HUES6 (cell line): Measurements from ENCODE around the gene DLG1.

Experiments
- H3K27ac ChIP-seq: 2 replicates; pipeline ENCODE4 v1.7.0; 2013; ENCODE audit warnings: low read depth, mild to moderate bottlenecking, low read length, inconsistent platforms
- H3K27me3 ChIP-seq: 2 replicates; pipeline ENCODE4 v1.6.1; 2013; ENCODE audit warnings: low read length; ENCODE audit not compliant: control insufficient read depth, insufficient read depth
- H3K36me3 ChIP-seq: 2 replicates; pipeline ENCODE4 v1.6.1; 2013; ENCODE audit warnings: low read length; ENCODE audit not compliant: control insufficient read depth, insufficient read depth
- H3K4me1 ChIP-seq: 2 replicates; pipeline ENCODE4 v1.6.1; 2013; ENCODE audit warnings: low read length; ENCODE audit not compliant: control insufficient read depth, insufficient read depth
- H3K4me3 ChIP-seq: 2 replicates; pipeline ENCODE4 v1.5.1; 2013; ENCODE audit warnings: low read depth, low read length
- H3K9ac ChIP-seq: one replicate; pipeline ENCODE4 v1.6.1; 2013; ENCODE audit warnings: mild to moderate bottlenecking, low read length
- H3K9me3 ChIP-seq: 2 replicates; pipeline ENCODE4 v1.6.1; 2013; ENCODE audit warnings: low read depth, low read length; ENCODE audit not compliant: control insufficient read depth, insufficient read depth

DLG1 gene

GRCh38 chr3:197337214-197337613 lies 38.8 kb upstream of the DLG1 start:
- H3K27me3 ChIP-seq: no peaks in the 10 kb centered on the region
- H3K4me1 ChIP-seq: peaks cover 20% of the 10 kb centered on the region
- no peaks in the 10 kb centered on the region for H3K36me3 ChIP-seq
- H3K27ac ChIP-seq: no peak overlapping the region
- no peaks in the 10 kb centered on the region for H3K9me3 ChIP-seq
- H3K4me3 ChIP-seq: no peak overlapping the region
- H3K9ac ChIP-seq: no peak overlapping the region

- Histone ChIP-seq H3K27me3 (no peaks in the 10 kb centered on the region), H3K36me3 (no peaks in the 10 kb centered on the region), H3K27ac (no peak overlapping the region), H3K4me3 (no peak overlapping the region), H3K4me1 (peaks cover 20% of the 10 kb centered on the region), H3K9me3 (no peaks in the 10 kb centered on the region), H3K9ac (no peak overlapping the region)
These were observed 37.9 kb upstream of the DLG1 start for GRCh38 chr3:197336348-197336747.

DNA sequence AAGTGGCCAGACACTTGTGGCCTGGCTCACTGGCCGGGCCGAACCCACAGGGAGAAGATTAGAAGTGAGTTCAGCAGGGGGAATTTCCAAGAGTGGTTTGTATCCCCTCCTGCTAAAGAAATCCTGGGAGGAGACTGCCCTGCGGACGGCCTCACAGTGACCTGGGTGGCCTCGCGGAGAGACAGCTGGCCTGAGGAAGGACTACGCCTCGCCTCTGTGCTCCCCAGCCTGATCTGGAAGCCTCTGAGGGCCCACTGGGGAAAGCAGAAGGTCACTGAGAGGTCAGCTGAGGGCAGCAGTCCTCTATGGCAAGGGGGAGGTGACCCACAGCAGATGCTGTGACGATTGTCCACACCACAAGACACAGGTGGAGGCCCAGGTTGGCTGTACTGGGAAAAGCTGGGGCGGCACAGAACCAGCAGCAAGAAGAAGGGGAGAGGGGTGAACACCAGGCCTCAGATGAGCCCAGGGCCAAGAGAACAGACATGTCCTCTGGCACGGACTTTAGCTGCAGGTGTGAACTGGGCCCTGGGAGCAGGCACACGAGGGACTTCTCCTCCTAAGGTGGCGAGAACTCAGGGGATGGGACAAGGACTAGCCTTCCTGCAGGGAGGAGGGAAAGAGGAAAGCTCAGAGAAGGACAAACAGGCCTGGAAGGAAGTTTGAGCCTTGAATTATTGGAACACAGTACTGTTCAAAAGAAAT lies 37.2 kb upstream of the DLG1 start:
- Histone ChIP-seq H3K4me3 (no peak overlapping the region), H3K4me1 (peaks cover 20% of the 10 kb centered on the region), H3K36me3 (no peaks in the 10 kb centered on the region), H3K9ac (no peak overlapping the region), H3K9me3 (no peaks in the 10 kb centered on the region), H3K27ac (no peak overlapping the region), H3K27me3 (no peaks in the 10 kb centered on the region)

GRCh38 chr3:197333901-197334639 lies 35.7 kb upstream of the DLG1 start:
- H3K27me3 ChIP-seq: no peaks in the 10 kb centered on the region
- no peak overlapping the region for H3K9ac ChIP-seq
- peaks cover 9% of the 10 kb centered on the region for H3K4me1 ChIP-seq
- no peak overlapping the region for H3K4me3 ChIP-seq
- H3K27ac ChIP-seq: no peak overlapping the region
- H3K36me3 ChIP-seq: no peaks in the 10 kb centered on the region
- no peaks in the 10 kb centered on the region for H3K9me3 ChIP-seq

DNA sequence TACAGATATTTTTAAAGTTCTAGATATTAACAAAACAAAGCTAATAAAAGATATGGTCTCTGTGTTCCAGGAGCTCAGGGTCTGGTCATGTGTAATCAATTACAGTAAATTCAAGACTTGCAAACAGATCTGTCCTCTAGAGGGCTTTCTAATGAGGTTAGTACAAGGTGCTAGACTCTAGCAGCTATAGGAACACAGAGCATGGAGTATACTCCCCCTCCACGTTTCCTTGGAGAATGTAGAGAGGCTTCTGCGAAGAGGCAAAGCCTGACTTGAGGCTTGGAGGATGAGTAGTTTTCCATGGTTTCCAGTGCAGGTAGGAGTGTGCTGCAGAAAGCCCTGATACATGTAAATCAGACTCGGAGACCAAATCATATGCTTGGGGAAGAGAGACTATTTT lies 32.7 kb upstream of the DLG1 start:
- Histone ChIP-seq H3K27me3 (no peaks in the 10 kb centered on the region), H3K27ac (no peak overlapping the region), H3K4me1 (peaks cover 9% of the 10 kb centered on the region)

GRCh38 chr3:197329382-197329781 lies 31.0 kb upstream of the DLG1 start:
- Histone ChIP-seq H3K36me3 (no peaks in the 10 kb centered on the region), H3K4me3 (no peak overlapping the region), H3K9ac (no peak overlapping the region), H3K9me3 (no peaks in the 10 kb centered on the region), H3K4me1 (peaks cover 8% of the 10 kb centered on the region), H3K27me3 (no peaks in the 10 kb centered on the region), H3K27ac (no peak overlapping the region)

More for the DNA sequence above, 32.7 kb upstream of the DLG1 start:
- Histone ChIP-seq H3K4me3 (no peak overlapping the region), H3K9me3 (no peaks in the 10 kb centered on the region), H3K9ac (no peak overlapping the region), H3K36me3 (no peaks in the 10 kb centered on the region)

- Histone ChIP-seq H3K36me3 (no peaks in the 10 kb centered on the region), H3K27ac (no peak overlapping the region), H3K4me3 (no peak overlapping the region), H3K27me3 (no peaks in the 10 kb centered on the region), H3K4me1 (no peaks in the 10 kb centered on the region), H3K9ac (no peak overlapping the region), H3K9me3 (no peaks in the 10 kb centered on the region)
These were observed 29.8 kb upstream of the DLG1 start for GRCh38 chr3:197328198-197328597.

DNA sequence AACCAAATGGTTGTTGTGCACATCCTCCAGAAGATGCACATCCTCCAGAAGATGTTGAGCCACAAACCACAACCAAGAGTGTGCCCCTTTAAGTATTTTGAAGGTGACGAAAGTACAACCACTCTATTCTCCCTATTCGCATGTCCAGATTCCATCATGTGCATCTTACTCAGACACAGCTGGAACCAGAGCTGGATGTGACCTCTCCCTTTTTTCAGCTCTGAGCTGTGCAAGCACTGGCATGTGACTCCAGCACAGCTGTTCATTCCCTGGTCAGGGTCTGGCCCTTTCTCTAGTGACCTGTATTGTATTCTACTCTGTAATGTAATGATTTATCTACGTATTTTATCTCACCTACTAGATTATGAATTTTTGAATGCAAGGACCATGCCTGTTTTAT lies 29.3 kb upstream of the DLG1 start:
- Histone ChIP-seq H3K36me3 (no peaks in the 10 kb centered on the region), H3K9me3 (no peaks in the 10 kb centered on the region), H3K4me1 (no peaks in the 10 kb centered on the region), H3K27ac (no peak overlapping the region), H3K9ac (no peak overlapping the region), H3K4me3 (no peak overlapping the region), H3K27me3 (no peaks in the 10 kb centered on the region)

GRCh38 chr3:197325773-197326172 lies 27.4 kb upstream of the DLG1 start:
- H3K9ac ChIP-seq: no peak overlapping the region
- H3K27ac ChIP-seq: no peak overlapping the region
- no peaks in the 10 kb centered on the region for H3K27me3 ChIP-seq
- H3K36me3 ChIP-seq: no peaks in the 10 kb centered on the region
- H3K4me3 ChIP-seq: no peak overlapping the region
- H3K4me1 ChIP-seq: no peaks in the 10 kb centered on the region
- peaks cover 6% of the 10 kb centered on the region; the same call in 1 of the 2 replicates for H3K9me3 ChIP-seq

DNA sequence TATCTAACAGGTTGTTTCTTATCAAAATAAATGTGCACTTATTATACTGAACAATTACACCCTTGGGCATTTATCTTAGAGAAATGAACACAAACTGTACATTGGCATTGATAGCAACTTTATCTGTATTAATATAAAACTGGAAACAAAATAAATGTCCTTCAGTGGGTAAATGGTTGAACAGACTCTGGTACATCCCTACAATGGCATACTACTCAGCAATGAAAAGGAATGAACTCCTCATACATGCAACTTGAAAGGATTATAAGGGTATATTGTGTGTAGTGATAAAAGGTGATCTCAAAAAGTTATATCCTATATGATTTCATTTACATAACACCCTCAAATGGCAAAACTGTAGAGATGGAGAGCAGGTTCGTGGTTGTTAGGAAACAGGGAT lies 23.7 kb upstream of the DLG1 start:
- Histone ChIP-seq H3K36me3 (no peaks in the 10 kb centered on the region), H3K9ac (no peak overlapping the region), H3K4me1 (peaks cover 8% of the 10 kb centered on the region; the same call in 1 of the 2 replicates), H3K27me3 (no peaks in the 10 kb centered on the region), H3K27ac (no peak overlapping the region), H3K4me3 (no peak overlapping the region), H3K9me3 (peaks cover 16% of the 10 kb centered on the region)

- H3K36me3 ChIP-seq: no peaks in the 10 kb centered on the region
- H3K4me3 ChIP-seq: no peak overlapping the region
- peaks cover 16% of the 10 kb centered on the region for H3K9me3 ChIP-seq
- peaks cover 9% of the 10 kb centered on the region; the same call in 1 of the 2 replicates for H3K4me1 ChIP-seq
- H3K27ac ChIP-seq: no peak overlapping the region
- no peak overlapping the region for H3K9ac ChIP-seq
- no peaks in the 10 kb centered on the region for H3K27me3 ChIP-seq
These were observed 22.2 kb upstream of the DLG1 start for GRCh38 chr3:197320582-197320981.
